ENCODE results near the gene ARFGEF2.

DNA sequence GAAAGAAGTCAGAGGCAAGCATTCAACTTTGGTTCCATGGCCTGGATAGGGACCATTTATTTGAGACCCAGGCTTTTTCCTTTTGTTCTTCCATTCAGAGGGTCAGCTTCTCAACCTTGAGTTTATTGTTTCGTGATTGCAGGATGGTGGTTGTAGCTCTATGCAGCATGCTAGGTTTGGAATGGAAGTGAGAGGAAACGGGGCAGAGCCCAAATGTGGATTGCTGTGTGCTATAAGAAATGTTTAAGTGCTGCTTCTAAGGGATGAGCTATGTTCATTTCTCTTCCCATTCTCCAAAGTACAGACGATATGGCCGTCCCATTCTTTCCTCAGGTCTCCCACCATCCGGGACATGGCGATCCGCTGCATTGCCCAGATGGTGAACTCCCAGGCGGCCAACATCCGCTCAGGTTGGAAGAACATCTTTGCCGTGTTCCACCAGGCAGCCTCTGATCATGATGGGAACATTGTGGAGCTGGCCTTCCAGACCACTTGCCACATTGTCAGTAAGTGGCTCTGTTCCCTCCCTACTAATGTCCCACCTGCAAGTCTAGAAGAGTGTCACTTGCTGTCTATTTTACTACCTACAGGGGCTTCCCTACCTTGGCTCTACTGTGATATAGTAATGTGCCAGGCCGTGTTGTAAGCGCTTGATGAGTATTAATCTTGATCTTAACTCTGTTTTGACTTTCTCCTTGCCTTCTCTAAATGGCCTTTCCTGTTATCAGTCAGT lies 88.6 kb downstream of the ARFGEF2 start:
- TF ChIP-seq CTCF (IDR thresholded peaks at IDR 0.05) (no peak), POLR2A (IDR thresholded peaks at IDR 0.05) (no peak)
